ENCODE results near the gene TMEM163.

The TMEM163 gene

GRCh38 chr2:134721596-134721995 is 2.8 kb upstream of the TMEM163 start:
- DNase-seq: no peak

DNA sequence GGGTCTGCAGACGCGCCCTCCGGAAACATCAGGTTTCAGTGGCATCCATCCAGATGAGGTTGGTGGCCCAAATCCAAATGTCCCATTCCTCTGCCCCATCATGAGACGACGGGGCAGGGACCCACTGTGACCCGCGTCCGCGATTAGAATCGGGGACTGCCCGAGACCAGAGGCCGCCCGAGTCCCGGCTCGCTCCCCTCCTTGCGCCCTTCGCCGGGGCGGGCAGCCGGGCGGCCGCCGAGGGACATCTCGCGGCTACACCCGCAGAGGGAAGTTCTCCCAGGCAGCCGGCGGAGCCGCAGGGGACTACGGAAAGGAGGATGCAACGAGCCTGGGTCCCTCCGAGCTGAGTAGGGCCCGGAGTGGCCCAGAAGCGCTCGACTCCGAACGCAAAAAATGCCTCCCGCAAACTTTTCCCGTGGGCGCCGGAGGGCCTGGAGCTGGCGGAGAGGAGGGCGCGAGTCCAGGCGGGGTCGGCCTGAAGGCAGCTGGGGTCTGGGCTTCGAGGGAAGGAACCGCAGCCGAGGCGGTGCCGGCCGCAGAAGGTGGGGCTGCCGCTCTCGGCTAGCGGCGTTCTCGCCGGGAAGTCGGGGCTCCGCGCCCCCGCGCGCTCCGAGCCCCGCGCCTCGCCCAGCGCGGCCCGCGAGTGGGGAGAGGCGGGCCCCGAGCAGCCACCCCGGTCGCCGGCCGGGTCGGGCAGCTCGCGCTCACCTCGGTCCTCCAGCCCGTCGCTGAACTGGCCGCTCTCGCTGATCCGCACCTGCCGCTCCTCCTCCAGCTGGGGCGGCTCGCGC is 580 bp downstream of the TMEM163 start:
- no peak for DNase-seq

- DNase-seq: no peak
These were observed 1.3 kb downstream of the TMEM163 start for GRCh38 chr2:134717286-134718022.

- DNase-seq: no peak
These were observed 2.0 kb downstream of the TMEM163 start for GRCh38 chr2:134716721-134717243.

DNA sequence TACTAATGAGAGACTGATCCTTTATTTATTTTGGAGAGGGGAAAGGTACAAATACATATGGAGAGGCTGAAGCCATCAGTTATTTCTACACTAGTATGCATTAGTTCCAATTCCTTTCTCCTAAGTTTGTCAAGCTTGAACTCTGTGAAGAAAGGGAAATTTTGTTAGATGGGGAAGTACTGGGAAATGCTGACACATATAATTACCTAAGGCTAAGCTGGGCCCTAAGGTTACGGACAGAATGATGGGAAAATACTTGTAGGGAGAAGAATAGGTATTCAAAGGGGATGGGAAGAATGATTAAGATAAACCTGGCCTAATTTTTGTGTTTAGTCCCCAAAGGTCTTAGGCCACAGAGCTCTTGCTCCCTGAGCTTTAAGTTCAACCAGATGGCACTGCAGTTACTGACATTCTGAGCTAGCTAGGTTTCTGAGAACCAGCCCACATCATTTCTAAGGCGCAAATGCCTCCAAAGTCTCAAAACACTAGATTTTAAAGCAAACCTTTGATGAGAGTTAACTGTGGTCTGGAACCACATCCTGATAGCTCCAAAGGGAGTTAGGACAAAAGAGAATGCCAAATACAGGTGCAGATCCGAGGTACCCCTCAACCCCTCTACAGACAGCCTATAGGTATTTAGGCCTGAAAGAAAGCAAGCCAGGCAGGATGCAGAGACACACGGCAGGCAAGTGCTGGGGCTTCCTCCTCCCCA is 2.7 kb downstream of the TMEM163 start:
- no peak for DNase-seq

DNA sequence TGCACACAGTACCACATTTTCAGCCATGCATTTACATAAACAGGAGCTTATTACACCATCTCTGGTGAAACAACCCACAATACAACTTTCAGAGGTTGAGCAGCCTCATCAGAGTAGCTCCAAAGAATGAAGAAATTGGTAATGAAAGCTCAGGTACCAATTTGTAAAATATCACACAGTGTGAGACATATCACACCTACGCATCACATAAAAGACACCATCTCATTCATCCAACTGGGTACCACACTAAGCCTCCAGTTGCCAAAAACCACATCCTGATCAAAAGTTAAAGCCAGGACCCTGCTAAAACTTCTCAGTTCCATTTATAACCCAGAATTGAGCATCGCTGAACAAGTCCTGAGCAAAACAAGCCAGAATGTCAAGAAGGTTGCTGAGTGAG is 4.6 kb downstream of the TMEM163 start:
- DNase-seq: no peak

- DNase-seq: no peak
These were observed 5.2 kb downstream of the TMEM163 start for GRCh38 chr2:134713606-134714005.

DNA sequence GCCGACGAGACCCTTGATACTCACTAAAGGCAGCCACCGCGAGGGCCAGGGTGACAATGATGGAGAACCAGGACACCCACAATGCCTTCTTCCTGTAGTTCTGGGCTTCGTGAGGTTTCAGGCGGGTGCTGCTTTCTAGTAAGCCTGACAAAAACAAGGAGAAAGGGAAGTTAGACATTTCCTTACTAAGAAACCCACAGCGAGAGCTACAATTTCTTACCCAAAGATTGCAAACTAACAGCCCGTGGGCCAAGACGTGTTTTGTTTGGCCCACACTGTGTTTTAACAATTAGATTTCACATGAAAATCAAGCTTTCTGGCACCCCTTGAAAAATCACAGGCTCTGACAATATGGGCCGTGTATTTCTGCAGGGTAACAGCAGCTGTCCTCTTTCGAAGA is 5.6 kb downstream of the TMEM163 start:
- no peak for DNase-seq

DNA sequence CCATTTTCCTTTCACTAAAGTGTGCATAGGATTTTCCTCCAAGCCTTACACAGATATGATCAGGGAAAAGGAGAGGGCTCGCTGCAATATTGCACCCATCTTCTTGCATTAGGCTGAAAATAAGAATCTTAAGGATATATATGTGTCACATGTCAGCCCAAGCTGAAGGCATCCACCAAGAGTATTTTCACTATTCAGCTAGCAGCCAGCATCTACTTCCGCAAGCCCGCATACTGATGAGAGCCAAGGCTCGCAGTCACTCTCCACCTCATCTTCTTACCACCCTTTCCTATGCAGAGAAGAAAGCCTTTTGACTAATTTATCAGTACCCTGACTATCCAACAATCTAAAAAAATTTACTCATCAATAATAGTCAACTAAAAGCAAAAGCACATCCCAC is 6.1 kb downstream of the TMEM163 start:
- no peak for DNase-seq

GRCh38 chr2:134712299-134712698 is 6.5 kb downstream of the TMEM163 start:
- no peak for DNase-seq

GRCh38 chr2:134711692-134712091 is 7.1 kb downstream of the TMEM163 start:
- DNase-seq: no peak

DNA sequence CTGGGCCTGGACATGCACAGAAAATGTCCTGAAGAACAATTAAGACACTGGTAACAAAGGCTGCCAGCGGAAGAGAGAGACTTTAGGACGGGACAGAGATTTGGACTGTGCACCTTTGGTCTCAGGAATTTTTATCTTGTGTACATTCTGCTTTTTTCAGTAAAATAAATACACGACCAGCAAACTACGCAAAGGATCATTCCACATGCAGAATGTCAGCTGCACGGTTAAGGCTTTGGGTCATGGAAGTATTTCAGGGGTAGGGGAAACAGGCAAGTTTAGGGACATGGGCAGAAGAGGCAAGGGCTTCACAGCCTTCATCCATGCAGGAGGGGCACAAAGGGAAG is 11.5 kb downstream of the TMEM163 start:
- no peak for DNase-seq

- no peak for DNase-seq
These were observed 12.0 kb downstream of the TMEM163 start for GRCh38 chr2:134706587-134707329.

GRCh38 chr2:134705861-134706586 is 12.8 kb downstream of the TMEM163 start:
- no peak for DNase-seq

GRCh38 chr2:134704173-134704572 is 14.6 kb downstream of the TMEM163 start:
- no peak for DNase-seq

DNA sequence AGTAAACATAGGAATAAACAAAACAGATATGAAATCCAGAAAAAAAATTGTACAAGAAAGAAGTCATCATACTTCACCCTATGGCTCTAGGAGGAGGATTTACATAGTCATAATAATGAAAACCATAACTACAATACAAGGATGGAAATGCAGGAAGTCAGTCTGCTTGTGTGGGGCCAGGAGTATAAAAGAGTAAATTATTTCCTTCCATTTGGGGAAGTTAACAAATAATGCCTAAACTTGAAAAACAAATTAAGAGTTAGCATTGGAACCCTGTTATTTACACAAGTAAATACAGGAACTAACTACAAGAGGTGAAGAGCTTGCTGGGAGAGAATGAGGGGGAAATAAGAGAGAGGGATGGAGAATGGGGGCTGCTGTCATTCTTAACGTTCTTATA is 15.4 kb downstream of the TMEM163 start:
- no peak for DNase-seq

- no peak for DNase-seq
These were observed 18.1 kb downstream of the TMEM163 start for GRCh38 chr2:134700730-134701129.

DNA sequence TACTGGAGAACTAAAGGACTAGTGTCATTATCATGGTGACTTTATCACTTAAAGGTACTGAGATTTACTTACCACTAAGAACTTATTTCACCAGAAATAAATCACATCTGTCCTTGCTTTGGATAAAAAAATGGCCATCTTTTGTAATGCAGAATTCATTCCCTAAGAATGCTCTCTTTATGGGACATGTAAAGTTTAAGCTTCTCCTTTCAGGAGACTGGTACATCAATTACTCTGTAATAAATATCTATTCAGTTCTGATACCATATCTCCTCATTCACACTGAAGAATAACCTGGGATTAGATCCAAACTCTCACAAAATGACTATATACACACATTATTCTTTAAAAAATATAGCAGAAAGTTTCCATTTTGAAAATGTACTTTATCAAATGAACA is 24.4 kb downstream of the TMEM163 start:
- no peak for DNase-seq

DNA sequence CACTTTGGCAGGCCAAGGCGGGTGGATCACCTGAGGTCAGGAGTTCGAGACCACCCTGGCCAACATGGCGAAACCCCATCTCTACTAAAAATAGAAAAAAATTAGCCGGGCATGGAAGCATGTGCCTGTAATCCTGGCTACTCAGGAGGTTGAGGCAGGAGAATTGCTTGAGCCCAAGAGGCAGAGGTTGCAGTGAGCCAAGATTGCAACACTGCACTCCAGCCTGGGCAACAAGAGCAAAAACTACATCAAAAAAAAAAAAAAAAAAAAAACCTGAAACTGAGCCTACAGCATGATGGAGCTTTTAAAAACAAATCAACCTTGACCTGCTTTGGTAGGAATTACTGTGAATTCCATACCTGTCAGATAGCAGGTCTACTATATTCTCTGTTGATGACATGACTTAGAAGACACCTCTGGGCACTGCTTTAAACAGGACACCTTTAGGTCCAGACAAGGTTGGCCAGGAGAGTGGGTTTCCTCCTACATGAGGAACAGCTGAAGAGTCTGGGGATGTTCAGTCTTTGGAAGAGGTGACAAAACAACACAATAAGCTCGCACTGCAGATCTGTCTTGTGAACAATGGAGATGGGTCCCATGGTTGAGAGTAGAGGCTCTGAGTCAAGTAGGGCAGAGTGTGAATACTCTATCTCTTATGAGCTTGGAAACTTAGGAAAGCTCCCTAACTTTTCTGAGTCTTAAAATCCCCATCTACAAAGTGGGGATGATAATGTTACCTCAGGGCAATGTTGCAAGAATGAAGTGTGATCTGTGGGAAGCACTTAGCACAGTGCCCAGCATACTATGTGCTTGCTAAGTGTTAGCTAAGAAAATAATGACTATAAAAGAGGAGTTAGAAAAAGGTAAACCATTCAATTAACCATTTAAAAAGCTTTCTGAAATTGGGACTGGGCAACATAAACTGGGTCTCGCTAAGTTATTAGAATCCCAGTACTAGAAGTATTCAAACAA is 25.2 kb downstream of the TMEM163 start:
- DNase-seq: no peak

GRCh38 chr2:134692499-134692898 is 26.3 kb downstream of the TMEM163 start:
- DNase-seq: no peak

- no peak for DNase-seq
These were observed 28.1 kb downstream of the TMEM163 start for GRCh38 chr2:134690629-134691215.

Measured in NCI-H524 treated with DMSO at 0.1 percent for 48 hours (cell line).